HG03575 (cell line): ENCODE data around the gene TMLHE.
"Not testable (repeated sequence)": the region's sequence is repeated elsewhere in the genome, so short reads cannot be mapped to it uniquely, and the experiment has no call there.

Experiments used
- ATAC-seq: cut with Tn5 transposase; IDR thresholded peaks from one replicate; pipeline ENCODE4 v1.9.1; 2021; ENCODE audit not compliant: unreplicated experiment, insufficient number of reproducible peaks, low FRiP score; ENCODE audit errors: extremely low read depth

The TMLHE gene

DNA sequence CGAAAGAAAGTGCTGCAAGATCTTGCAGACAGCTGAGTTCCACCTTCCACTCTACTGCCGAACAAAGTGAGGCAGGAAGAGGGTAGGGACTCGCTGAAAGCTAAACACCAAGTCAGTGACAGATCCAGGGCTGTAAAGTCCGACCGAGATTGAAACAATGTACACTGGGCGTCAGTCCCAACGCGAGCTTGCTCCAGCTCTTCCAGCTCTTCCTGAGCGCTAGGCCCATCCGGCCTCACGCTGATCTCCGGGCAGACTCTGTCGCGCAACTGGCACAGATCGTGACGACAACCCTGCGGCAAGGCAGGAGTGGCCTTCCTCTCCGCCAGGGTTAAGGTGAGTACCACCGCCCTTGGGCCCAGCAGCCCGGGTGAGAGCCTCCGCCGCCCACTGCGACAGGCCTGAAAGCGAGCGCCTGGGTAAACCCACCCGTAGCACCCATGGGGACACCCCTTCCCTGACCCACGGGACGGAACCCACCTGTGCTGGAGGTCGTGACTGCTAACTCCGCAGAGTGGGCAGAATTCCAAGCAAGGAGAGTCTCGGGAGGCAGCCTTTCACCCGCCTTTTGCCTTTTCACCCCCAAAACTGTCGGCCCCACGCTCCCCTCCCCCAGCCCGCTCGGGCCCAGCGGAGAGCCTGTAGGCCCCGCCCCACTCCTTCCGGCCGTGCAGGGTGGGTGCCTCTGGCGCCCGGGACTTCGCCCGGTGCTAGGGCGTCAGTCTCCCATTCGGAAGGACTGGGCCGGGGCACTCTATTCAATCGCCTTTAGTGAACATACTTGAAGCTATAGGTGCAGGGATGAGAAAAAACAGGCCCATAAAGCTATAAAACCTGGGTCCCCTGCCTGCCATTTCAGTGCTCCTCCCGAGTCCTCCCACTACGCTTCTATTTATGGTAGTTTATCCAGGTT lies at the start of gene TMLHE, which contains the start of gene SPRY3:
TSS of gene TMLHE (minus strand) at position 641 of the 913 bp plus-strand sequence. CDS start 67,676 bp downstream, outside the sequence.
TSS of gene SPRY3 (plus strand) at position 275 of the 913 bp plus-strand sequence.
- ATAC-seq, result no peak

DNA sequence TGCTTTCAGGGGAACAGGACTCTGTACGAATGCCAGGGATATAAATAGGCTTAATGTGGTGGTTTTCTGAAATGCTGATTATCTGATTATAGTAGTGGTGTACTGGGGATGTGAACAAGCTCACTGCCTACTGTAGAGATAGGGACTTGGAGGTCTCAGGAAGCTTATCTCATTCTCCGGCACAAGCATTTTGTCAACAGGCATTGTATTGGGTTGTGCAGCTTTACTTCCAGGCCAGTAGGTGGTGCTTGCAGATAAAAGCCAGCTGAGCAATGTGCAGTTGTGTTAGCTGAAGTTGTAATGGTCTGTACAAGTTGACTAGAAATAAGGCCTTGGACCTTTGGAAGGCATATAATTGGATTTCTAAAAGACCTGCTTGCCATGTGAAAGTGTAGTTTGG lies 49.5 kb upstream of the TMLHE start:
- ATAC-seq, result no peak

GRCh38 chrX:155645180-155645579 lies 32.4 kb upstream of the TMLHE start:
- no peak for ATAC-seq

DNA sequence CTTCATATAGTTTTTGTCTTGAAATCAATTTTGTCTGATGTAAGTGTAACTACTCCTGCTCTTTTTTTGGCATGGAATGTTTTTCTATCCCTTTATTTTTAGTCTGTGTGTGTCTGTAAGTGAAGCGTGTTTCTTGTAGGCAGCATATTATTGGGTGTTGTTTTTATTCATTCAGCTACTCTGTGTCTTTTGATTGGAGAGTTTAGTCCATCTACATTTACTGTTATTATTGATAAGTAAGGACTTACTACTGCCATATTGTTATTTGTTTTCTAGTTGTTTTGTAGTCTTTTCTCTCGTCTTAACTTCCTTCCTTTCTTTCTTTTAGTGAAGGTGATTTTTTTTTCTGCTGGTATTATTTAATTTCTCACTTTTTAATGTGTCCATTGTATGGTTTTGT lies 30.5 kb upstream of the TMLHE start:
- ATAC-seq, result no peak

GRCh38 chrX:155641371-155641770 lies 28.6 kb upstream of the TMLHE start:
- ATAC-seq, result not testable (repeated sequence)

- no peak for ATAC-seq
Measured at GRCh38 chrX:155637714-155638113, 25.0 kb upstream of the TMLHE start.

- ATAC-seq, result not testable (repeated sequence)
Measured at GRCh38 chrX:155635019-155635418, 22.3 kb upstream of the TMLHE start.

GRCh38 chrX:155632431-155633100 lies 19.8 kb upstream of the TMLHE start:
- no peak for ATAC-seq

GRCh38 chrX:155620110-155620509 lies 7.4 kb upstream of the TMLHE start:
- ATAC-seq, result not testable (repeated sequence)

DNA sequence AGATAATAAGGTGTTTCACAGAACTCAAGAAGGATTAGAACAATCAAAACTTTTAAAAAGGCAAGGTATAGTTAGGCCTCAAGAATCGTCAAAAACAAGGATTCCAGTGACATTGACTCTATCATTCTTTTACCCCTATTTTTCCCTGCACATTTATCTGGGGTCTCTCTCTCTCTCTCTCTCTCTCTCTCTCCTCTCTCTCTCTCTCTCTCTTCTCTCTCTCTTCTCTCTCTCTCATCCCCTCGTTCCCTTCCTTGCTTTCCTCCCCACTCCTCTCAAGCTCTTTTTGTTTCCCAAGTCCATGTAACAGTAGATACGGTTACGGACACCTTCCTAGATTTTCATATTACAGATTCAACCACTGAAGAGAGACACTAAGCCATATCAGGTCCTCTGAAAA lies 3.2 kb upstream of the TMLHE start:
- ATAC-seq, result no peak

- ATAC-seq, result no peak
Measured at GRCh38 chrX:155613927-155614559, 1.3 kb upstream of the TMLHE start.

DNA sequence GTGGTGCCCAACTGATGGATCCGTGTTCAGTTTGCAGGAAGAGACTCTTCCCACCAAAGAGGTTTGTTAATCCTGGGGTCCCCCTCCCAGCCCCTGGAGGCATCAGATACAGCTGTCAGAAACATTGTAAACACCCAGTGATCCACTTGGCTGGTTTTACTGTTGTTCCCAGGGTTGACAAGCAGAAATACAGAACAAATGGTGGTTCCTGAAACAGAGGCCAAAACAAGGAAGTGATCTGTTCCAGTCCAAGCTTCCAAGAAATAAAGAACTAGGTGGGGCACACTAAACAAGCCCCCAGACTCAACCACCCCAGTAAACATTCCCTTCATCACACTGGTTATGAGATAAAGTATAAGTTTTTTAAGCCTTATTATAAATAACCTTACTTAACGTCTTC lies 1.4 kb downstream of the TMLHE start:
- ATAC-seq, result no peak

GRCh38 chrX:155592981-155593380 lies 19.8 kb downstream of the TMLHE start:
- ATAC-seq, result no peak

GRCh38 chrX:155592331-155592730 lies 20.4 kb downstream of the TMLHE start:
- no peak for ATAC-seq

DNA sequence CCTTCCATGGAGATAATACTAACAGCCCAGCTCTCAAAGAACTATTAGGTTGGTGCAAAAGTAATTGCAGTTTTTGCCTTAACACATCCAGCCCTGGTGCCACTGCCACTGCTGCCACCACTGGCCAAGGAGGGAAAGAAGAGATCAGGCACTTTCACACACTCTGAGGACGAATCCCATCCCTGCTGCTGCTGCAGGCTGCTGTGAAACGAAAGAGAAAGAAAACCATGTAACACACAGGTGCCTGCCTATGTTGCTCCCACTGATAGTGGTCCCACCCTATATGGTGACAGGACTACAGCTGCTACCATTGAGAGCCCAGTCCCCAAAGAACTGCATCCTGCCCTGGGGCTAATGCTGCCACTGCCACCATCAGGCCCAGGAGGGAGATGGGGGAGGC lies 35.1 kb downstream of the TMLHE start:
- ATAC-seq, result no peak

DNA sequence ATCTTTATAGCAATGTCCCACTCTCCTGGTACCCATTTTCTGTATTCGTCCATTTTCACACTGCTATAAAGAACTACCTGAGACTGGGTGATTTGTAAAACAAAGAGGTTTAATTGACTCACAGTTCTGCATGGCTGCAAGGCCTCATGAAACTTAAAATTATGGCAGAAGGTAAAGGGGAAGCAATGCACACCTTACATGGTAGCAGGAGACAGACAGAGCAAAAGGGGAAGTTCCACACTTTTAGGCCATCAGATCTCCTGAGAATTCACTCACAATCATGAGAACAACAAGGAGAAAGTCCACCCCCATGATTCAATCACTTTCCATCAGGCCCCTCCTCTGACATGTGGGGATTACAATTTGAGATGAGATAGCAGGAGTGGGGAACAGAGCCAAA lies 49.7 kb downstream of the TMLHE start:
- ATAC-seq, result no peak

DNA sequence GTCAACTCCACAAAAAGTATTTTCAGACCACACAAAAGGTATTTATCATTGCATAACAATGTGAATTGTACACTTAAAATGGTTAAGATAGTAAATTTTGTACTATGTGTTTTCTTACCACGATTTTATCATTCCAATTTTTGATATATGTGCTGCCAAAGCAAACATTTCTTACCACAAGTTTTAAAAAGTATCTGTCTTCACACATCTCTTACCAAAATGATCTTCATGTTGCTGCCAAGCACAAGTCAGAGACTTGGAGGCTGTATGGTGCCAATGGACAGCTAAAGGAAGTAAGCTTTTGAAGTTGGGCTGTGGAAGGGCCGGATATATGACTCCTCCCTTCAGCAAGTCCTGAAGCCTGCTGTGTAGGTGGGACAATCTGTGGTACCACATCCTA lies 67.9 kb downstream of the TMLHE start:
- no peak for ATAC-seq

- ATAC-seq, result no peak
Measured at GRCh38 chrX:155535866-155536265, 76.9 kb downstream of the TMLHE start.

GRCh38 chrX:155534800-155535199 lies 78.0 kb downstream of the TMLHE start:
- ATAC-seq, result no peak

GRCh38 chrX:155527023-155527422 lies 85.7 kb downstream of the TMLHE start:
- ATAC-seq, result not testable (repeated sequence)
